ENCODE data around the gene MRPL58. TPM values are rescaled to one million over a fixed set of nuclear protein-coding genes. Genes with fewer than 3 reads are reported as not detected.

MRPL58 gene
- total RNA-seq, 1 donor from 2014 or later: 33.6 TPM

GRCh38 chr17:75011401-75012095 is 922 bp upstream of the MRPL58 start:
- Histone ChIP-seq H3K27me3 (no peaks in the 10 kb centered on the region), H3K27ac (peak overlapping the region; percentile 82), H3K4me3 (peak overlapping the region; percentile 67 to 79), H3K4me1 (peaks cover 22% of the 10 kb centered on the region), H3K36me3 (no peaks in the 10 kb centered on the region), H3K9me3 (no peaks in the 10 kb centered on the region)
- no peak for TF ChIP-seq POLR2AphosphoS5 (IDR thresholded peaks at IDR 0.05; ENCODE audit: insufficient read depth in 1 of 2, low read depth in 1 of 2)
- TF ChIP-seq CTCF (IDR thresholded peaks at IDR 0.05): no peak
- no peak for TF ChIP-seq POLR2A (IDR thresholded peaks at IDR 0.05)
- DNase-seq (ENCODE audit: extremely low spot score in 2 of 2): no peak
- intact Hi-C loops (cut with DNase I): no loop called here

- Histone ChIP-seq H3K27ac (peak overlapping the region; percentile 82), H3K36me3 (no peaks in the 10 kb centered on the region), H3K27me3 (no peaks in the 10 kb centered on the region), H3K4me1 (peaks cover 22% of the 10 kb centered on the region), H3K4me3 (peak overlapping the region; percentile 67 to 79), H3K9me3 (no peaks in the 10 kb centered on the region)
- intact Hi-C loops (cut with DNase I): no loop called here
- TF ChIP-seq CTCF (IDR thresholded peaks at IDR 0.05) (no peak), POLR2A (IDR thresholded peaks at IDR 0.05) (no peak), POLR2AphosphoS5 (IDR thresholded peaks at IDR 0.05; ENCODE audit: insufficient read depth in 1 of 2, low read depth in 1 of 2) (no peak)
- DNase-seq (ENCODE audit: extremely low spot score in 2 of 2): no peak
Observed at GRCh38 chr17:75012096-75012345, 449 bp upstream of the MRPL58 start.

DNA sequence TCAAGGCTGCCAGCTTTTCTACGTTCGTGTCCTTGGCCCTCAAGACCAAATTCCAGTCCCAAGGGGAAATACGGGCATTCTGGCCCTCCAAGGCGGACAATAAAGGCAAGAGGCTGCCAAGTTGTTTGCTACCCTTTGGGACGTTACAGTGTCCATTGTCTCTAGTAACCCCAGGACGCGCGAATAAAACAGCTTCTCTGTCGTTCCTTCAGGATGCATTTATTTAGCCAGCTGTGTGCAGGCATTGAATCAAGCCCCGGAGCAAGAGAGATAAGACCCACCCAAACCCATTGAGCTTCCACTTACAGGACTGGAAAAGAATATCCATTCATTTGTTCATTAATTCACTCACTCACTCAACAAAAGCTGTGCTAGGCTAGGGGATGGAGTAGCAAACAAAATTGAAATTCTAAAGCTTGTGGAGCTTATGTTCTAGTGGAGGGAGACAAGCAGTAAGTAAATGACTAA is 656 bp downstream of the MRPL58 start:
- peaks cover 0 to 6% of the 10 kb centered on the region in 2 donors for H3K36me3 ChIP-seq
- TF ChIP-seq CTCF (IDR thresholded peaks at IDR 0.05) (no peak), POLR2A (IDR thresholded peaks at IDR 0.05) (no peak), POLR2AphosphoS5 (IDR thresholded peaks at IDR 0.05; ENCODE audit: insufficient read depth in 1 of 2, low read depth in 1 of 2) (no peak)
- H3K27ac ChIP-seq: peak overlapping the region; percentile 82
- H3K27me3 ChIP-seq: no peaks in the 10 kb centered on the region
- intact Hi-C loops (cut with DNase I): no loop called here
- H3K4me1 ChIP-seq: peaks cover 22% of the 10 kb centered on the region
- DNase-seq (ENCODE audit: extremely low spot score in 2 of 2): no peak
- peak overlapping the region; percentile 67 to 79 for H3K4me3 ChIP-seq
- H3K9me3 ChIP-seq: no peaks in the 10 kb centered on the region

DNA sequence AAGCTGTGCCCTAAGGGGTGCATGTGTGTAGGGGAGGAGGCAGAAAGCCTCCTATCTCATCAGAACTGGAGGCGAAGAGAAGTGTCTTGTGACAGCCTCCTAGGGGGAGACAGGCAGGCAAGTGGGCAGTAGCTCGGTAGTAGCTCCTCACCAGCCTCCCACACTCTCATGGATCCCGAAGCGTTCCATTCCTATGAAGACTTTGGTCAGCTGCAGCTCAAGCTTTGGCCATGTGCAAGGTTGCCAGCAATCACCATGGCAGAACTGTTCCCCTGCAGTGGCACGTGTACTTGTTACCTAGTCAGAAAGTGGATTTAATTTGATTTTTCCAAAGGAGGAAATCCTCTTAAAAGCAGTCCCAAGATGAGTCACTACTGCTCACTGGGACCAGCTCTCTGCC is 6.7 kb downstream of the MRPL58 start:
- Histone ChIP-seq H3K27me3 (no peaks in the 10 kb centered on the region), H3K4me3 (no peak overlapping the region), H3K27ac (no peak overlapping the region), H3K9me3 (no peaks in the 10 kb centered on the region), H3K4me1 (no peaks in the 10 kb centered on the region), H3K36me3 (peaks cover 0 to 30% of the 10 kb centered on the region in 2 donors)
- intact Hi-C loops (cut with DNase I): no loop called here
- TF ChIP-seq POLR2AphosphoS5 (IDR thresholded peaks at IDR 0.05; ENCODE audit: insufficient read depth in 1 of 2, low read depth in 1 of 2) (no peak), POLR2A (IDR thresholded peaks at IDR 0.05) (no peak), CTCF (IDR thresholded peaks at IDR 0.05) (no peak)
- no peak for DNase-seq (ENCODE audit: extremely low spot score in 2 of 2)

GRCh38 chr17:75019710-75020109 is 7.2 kb downstream of the MRPL58 start:
- Histone ChIP-seq H3K27ac (no peak overlapping the region), H3K4me1 (no peaks in the 10 kb centered on the region), H3K9me3 (no peaks in the 10 kb centered on the region), H3K27me3 (no peaks in the 10 kb centered on the region), H3K36me3 (peaks cover 0 to 30% of the 10 kb centered on the region in 2 donors), H3K4me3 (no peak overlapping the region)
- intact Hi-C loops (cut with DNase I): no loop called here
- DNase-seq (ENCODE audit: extremely low spot score in 2 of 2): no peak
- TF ChIP-seq POLR2AphosphoS5 (IDR thresholded peaks at IDR 0.05; ENCODE audit: insufficient read depth in 1 of 2, low read depth in 1 of 2): no peak
- no peak for TF ChIP-seq POLR2A (IDR thresholded peaks at IDR 0.05)
- TF ChIP-seq CTCF (IDR thresholded peaks at IDR 0.05): no peak
